NT2/D1 (cell line): ENCODE results near the gene TTLL4.

Experiments
- SUZ12 ChIP-seq: IDR thresholded peaks from 2 replicates; pipeline ENCODE4 v1.6.1; 2011; ENCODE audit not compliant: insufficient read length, insufficient read depth; ENCODE audit errors: extremely low read depth
- YY1 ChIP-seq: IDR thresholded peaks from 2 replicates; pipeline ENCODE4 v1.6.1; 2011; ENCODE audit not compliant: insufficient read length, insufficient read depth
- ZNF274 ChIP-seq: IDR thresholded peaks from 2 replicates; pipeline ENCODE4 v1.6.1; 2011; ENCODE audit warnings: mild to moderate bottlenecking, low read depth, low read length

- TF ChIP-seq SUZ12 (no peak), YY1 (no peak), ZNF274 (no peak)
These were observed 6.6 kb downstream of the TTLL4 start for GRCh38 chr2:218717262-218717661.
